ENCODE measurements around the gene VDR.
"Not testable (repeated sequence)": the region's sequence is repeated elsewhere in the genome, so short reads cannot be mapped to it uniquely, and the experiment has no call there.

The VDR gene

GRCh38 chr12:47828008-47828975 is 76.5 kb downstream of the VDR start:
- DNase-seq (ENCODE audit: low read depth) = no peak

DNA sequence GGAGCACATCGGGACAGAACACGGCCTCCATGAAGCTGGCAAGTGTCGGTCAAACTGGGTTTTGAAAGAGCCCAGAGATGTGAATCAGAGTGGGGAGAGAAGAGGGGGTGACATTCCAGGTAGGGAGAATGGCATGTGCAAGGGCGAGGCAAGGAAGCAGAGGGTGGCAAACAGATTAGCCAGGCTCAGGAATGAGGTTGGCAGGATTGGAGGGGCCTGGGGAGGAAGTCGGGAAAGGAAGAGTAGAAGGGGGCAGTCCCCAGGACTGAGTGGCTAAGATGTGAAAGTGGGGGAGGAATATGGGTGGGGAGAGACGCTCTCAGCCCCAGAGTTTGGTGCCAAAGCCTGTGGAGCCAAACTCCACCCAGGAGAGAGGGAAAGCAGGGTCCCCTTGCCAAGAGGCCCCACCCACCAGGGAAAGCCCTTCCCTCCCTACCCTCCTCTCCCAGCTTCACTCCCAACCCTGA is 79.6 kb downstream of the VDR start:
- no peak for DNase-seq (ENCODE audit: low read depth)

- DNase-seq (ENCODE audit: low read depth) = no peak
These were observed 80.2 kb downstream of the VDR start for GRCh38 chr12:47824635-47825034.

GRCh38 chr12:47824198-47824597 is 80.6 kb downstream of the VDR start:
- DNase-seq (ENCODE audit: low read depth) = no peak

DNA sequence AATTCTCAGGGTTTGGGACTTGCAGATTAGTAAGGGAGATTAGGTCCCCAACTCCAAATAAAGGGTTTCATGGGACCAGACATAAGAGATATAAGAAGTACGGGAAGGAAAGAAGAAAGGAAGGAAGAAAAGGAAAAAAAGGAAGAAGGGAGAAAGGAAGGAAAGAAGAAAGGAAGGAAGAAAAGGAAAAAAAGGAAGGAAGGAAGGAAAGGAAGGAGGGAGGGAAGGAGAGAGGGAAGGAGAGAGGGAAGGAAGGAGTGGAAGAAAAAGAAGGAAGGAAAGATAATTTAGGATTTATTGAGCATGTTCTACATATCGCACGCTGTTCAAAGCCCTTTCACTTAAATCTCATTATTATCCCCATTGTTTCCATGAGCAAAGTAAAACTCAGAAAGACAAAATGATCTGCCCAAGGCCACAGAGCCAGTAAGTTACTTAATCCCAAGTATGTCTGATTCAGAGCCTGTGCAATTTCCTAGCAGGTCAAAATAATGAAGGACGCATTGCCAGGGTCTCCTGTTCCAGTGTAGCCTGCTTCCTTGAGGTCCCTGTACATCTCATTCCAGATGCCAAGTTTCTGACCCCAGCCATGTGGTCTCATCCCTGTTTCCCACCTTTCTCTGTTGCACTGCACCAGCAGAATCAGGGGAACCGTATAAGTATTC is 81.2 kb downstream of the VDR start:
- no peak for DNase-seq (ENCODE audit: low read depth)

DNA sequence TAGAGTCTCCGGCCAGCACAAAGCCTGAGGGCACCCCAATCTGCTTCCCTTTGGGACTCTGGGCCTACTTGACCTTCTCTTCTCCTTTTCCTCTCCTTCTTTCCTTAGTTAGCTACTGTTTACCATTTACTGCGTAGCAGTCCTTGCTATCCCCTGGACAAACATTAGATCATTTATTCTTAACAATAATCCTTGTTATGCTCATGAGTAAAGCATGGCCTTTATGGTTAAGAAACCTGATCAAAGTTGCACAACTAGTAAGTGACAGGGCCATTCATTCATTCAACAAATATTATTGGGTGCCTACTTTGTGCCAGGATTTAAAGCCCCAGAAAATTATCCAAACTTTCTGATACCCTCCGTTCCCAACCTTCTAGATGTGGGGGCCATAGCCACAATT is 81.9 kb downstream of the VDR start:
- DNase-seq (ENCODE audit: low read depth) = no peak

DNA sequence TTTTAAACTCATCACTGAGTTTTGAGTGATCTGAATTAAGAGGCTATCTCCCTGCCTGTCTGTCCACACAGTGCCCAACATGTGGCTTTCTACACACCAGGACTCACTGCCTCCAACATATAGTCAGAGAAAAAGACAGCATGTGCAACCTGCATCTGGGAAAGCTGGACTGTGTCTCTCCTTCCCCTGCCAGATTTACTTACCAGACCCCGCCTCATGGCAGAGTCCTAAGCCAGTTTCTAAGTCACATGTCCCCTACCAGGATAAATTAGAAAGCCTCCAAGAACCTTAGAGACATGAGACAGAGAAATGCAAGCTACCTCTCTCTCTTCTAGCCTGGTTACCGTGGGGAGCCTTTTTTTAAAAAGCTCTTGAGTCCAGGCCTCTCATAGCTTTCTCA is 82.4 kb downstream of the VDR start:
- DNase-seq (ENCODE audit: low read depth) = no peak

GRCh38 chr12:47821346-47821706 is 83.5 kb downstream of the VDR start:
- DNase-seq (ENCODE audit: low read depth) = no peak

DNA sequence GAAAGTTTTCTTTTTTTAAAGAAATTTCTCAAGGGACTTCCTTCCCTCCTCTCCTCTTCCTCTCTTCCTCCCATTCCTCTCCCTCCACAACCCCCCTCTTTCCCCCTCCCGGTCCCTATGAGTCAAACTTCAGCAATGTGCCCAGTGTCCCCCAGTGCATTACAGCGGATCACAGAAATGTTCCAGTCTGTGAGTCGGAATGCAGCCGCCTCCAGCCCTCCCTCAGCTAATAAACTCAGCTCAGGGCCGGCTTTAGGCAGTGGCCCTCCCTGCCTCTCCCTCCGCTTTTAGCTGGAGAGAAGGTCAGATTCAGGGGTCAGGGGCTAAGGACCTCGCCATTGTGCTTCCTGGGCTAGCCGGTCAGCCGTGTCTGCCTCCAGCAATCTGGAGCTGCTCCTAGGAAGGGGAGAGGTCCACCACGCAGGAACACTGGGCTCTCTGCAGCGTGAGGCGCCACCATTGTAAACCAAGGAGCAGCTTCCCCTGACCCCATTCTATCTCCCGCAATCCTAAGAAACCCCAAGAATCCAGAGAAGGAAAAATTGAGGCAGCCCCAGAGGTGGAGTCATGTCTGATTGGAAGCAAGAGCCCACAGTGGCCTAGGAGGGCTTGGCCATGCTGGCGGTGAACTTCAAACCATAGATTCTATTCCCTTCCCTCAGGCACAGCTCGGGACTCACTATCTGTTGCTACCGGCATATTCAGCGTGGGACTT is 84.0 kb downstream of the VDR start:
- DNase-seq (ENCODE audit: low read depth) = no peak

DNA sequence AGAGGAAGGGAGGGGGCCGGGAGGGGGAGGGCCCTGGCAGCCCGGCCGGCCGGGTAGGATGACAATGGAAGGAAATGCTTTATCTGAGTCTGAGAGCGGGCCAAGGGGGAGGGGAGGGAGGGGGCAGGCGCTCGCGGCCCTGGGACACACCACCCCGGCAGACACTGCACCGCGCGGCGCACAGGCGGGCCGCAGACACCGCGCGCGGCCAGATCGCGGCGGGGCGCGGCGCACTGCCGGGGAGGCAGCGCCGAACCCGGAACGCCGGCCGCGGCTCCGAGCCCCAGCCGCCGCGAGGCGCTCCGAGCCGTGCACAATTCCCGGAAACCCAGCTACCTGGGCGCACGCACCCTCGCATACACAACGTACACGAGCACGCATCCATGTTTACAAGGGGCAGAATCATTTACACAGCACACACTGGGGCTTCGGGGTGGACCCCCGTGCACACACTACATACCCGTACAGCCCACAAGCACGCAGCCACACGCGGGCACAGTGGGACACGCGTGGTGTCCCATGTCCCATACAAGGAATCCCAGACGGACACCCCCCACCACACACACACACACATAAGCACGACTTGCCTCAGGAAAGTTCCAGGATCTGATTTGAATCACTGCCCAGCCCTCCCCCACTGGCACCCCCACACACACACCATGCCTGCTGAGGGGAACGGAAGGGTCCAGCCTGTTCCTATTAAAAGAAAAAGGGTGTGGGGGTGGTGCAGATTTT is 84.7 kb downstream of the VDR start, which contains the start of gene HDAC7:
Gene HDAC7 (minus strand): TSS at position 8 of the 735 bp plus-strand sequence. CDS start 118 bp downstream, outside the sequence.
- peak; percentile 69 for DNase-seq (ENCODE audit: low read depth)

DNA sequence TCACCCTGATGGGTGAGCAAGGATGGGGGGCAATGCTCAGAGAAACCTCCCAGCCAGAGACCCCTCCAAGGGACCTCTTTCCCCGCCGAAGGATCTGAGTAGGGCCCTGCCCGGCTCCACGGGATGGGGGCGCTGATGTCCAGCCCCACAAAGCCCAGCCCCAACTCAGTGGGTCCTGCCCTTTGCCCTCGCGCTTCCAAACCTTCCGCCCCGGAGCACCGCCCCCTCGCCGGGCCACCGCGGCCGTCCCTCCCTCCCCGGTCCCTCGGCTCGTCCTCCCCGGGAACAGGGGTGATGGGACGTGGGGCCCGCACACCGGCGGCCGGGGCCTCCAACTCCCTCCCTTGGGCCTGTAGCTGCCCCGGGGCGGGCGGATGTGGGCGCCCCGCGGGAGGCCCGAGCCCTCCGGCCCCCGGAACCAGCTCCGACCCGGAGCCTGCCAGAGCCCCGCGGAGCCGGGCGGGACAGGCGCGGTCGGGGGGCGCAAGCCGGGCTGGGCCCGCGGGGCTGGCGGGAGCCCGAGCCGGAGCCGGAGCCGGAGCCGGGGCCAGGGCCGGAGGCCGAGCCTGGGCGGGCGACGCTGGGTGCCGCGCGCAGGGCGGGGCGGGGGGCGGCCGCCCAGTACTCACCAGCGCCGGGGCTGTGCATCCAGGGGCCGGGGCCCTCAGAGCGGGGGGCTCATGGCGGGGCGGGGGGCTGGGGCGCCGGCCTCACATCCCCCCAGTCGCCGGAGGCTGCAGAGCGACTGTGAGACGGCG is 85.5 kb downstream of the VDR start:
- no peak for DNase-seq (ENCODE audit: low read depth)

GRCh38 chr12:47818467-47819137 is 86.2 kb downstream of the VDR start:
- no peak for DNase-seq (ENCODE audit: low read depth)

GRCh38 chr12:47818007-47818376 is 86.8 kb downstream of the VDR start:
- no peak for DNase-seq (ENCODE audit: low read depth)

GRCh38 chr12:47817272-47818006 is 87.4 kb downstream of the VDR start:
- no peak for DNase-seq (ENCODE audit: low read depth)

DNA sequence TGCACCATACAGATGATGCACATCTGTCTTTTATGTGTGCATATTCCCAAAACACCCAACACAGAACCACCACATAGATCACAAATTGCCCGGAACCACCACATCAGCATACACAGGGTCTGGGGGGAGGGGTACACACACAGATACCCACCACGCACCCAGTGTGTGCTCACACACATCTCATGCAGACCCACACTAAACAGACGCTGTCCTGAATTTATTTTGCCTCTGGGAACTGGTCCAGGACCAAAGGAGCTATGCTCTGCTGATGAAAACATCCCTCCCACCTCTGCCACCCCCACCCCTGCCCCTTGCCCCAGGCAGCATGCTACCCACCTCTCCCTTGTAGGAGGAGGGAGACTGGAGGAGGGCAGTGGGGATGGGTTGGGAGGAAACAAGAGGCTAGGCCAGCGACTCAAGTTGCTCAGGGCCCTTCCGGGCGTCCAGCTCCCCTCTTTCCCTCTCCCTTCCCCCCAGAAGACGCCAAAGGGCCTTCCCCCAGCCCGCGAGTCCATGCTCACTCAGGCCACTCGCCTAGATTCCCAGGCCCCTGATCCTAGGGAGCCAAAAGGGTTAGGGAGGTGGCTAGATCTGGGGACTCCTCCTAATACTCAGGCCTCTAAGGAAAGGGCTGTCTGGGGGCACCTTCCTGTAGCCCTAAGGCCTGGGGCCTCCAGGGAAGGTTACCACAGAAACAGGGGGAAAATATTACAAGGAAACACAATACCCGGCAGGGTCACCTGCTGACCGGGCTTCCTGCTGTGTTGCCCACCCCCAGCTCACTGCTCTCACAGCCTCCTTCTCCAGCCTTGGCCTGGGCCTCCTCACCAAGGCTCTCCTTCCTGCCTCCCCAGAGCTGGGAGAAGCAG is 88.2 kb downstream of the VDR start:
- no peak for DNase-seq (ENCODE audit: low read depth)

- not testable (repeated sequence) for DNase-seq (ENCODE audit: low read depth)
These were observed 89.3 kb downstream of the VDR start for GRCh38 chr12:47815447-47815846.

GRCh38 chr12:47814539-47815170 is 90.1 kb downstream of the VDR start:
- no peak for DNase-seq (ENCODE audit: low read depth)

- no peak for DNase-seq (ENCODE audit: low read depth)
These were observed 91.1 kb downstream of the VDR start for GRCh38 chr12:47813511-47814196.
